H1 (cell line): Measurements from ENCODE around the gene COLQ. TPM values are rescaled to one million over a fixed set of nuclear protein-coding genes. Genes with fewer than 3 reads are reported as not detected.
A peak's percentile ranks its signal among the peaks of the same experiment; 100 is the strongest.

Experiments used
- CTCF ChIA-PET: fragments of 300-600 bp; sonication (Branson Sonifier 250); formaldehyde crosslinking; loops from one replicate; lab custom pipeline; 2021; ENCODE audit not compliant: partially characterized antibody; lab: Charles Lee
- POLR2A ChIA-PET: fragments of 300-600 bp; sonication (Branson Sonifier 250); formaldehyde crosslinking; loops from one replicate; lab custom pipeline; 2021; ENCODE audit warnings: inconsistent platforms; ENCODE audit not compliant: partially characterized antibody; lab: Charles Lee
- DNase-seq, 2 experiments: peaks; one replicate each; pipeline versions ENCODE4 v3.0.0 to v3.0.0-alpha.2; 2010 to 2022; ENCODE audit warnings: low spot score in 2 of 2, low read depth in 1 of 2, mixed read lengths in 1 of 2
- FAIRE-seq: peaks from 2 replicates; lab custom pipeline; 2011; peaks lifted over from hg19 to GRCh38; lab: Jason Lieb, UNC
- H2AFZ ChIP-seq: 2 replicates; pipeline ENCODE4 v1.8.1; 2012; ENCODE audit warnings: low read length, inconsistent platforms
- H2AK5ac ChIP-seq: 2 replicates; pipeline ENCODE4 v1.6.1; 2013; ENCODE audit warnings: low read depth, low read length
- H2BK120ac ChIP-seq: replicated peaks from 2 replicates; pipeline ENCODE3; 2013; ENCODE audit warnings: low read depth, low read length, inconsistent platforms
- H2BK12ac ChIP-seq: 2 replicates; pipeline ENCODE4 v1.6.1; 2013; ENCODE audit warnings: low read depth, low read length
- H2BK15ac ChIP-seq: 2 replicates; pipeline ENCODE4 v1.6.1; 2013; ENCODE audit warnings: low read length
- H2BK20ac ChIP-seq: 2 replicates; pipeline ENCODE4 v1.6.1; 2013; ENCODE audit warnings: low read length
- H2BK5ac ChIP-seq: 2 replicates; pipeline ENCODE4 v1.6.1; 2013; ENCODE audit warnings: low read depth, low read length
- H3K14ac ChIP-seq: 2 replicates; pipeline ENCODE4 v1.6.1; 2013; ENCODE audit warnings: inconsistent platforms; ENCODE audit not compliant: insufficient read length
- H3K18ac ChIP-seq: 2 replicates; pipeline ENCODE4 v1.6.1; 2013; ENCODE audit warnings: low read length; ENCODE audit errors: extremely low read depth
- H3K23ac ChIP-seq: 2 replicates; pipeline ENCODE4 v1.6.1; 2013; ENCODE audit warnings: inconsistent platforms; ENCODE audit not compliant: insufficient read length
- H3K23me2 ChIP-seq: 2 replicates; pipeline ENCODE4 v1.6.1; 2013; ENCODE audit warnings: low read depth, low read length
- H3K27ac ChIP-seq: 2 replicates; pipeline ENCODE4 v1.6.1; 2011; ENCODE audit warnings: low read depth, low read length, inconsistent platforms
- H3K27me3 ChIP-seq, 4 experiments: replicated peaks in 1 of 4; 1 replicate in 1 of 4; 2 replicates in 3 of 4; pipeline versions ENCODE4 v1.6.1 to v1.8.1; 2011 to 2013; ENCODE audit warnings: low read length in 3 of 4, mild to moderate bottlenecking in 3 of 4, inconsistent platforms in 2 of 4, mixed read lengths in 2 of 4, moderate library complexity in 1 of 4; ENCODE audit not compliant: control insufficient read depth in 3 of 4, insufficient read depth in 3 of 4; ENCODE audit errors: extremely low read depth in 1 of 4
- H3K36me3 ChIP-seq, 4 experiments: 2 replicates each; pipeline versions ENCODE4 v1.6.1 to v1.8.1; 2011 to 2013; ENCODE audit warnings: mild to moderate bottlenecking in 4 of 4, low read length in 3 of 4, moderate library complexity in 2 of 4, control low read depth in 1 of 4, inconsistent platforms in 1 of 4; ENCODE audit not compliant: insufficient read depth in 4 of 4, control insufficient read depth in 2 of 4
- H3K4ac ChIP-seq: replicated peaks from 2 replicates; pipeline ENCODE3; 2013; ENCODE audit warnings: low read length, low read depth, mixed read lengths, inconsistent platforms; ENCODE audit not compliant: insufficient read length
- H3K4me1 ChIP-seq, 4 experiments: replicated peaks in 1 of 4; 1 replicate in 1 of 4; 2 replicates in 3 of 4; pipeline versions ENCODE4 v1.6.1 to v1.8.1; 2011 to 2013; ENCODE audit warnings: low read length in 3 of 4, inconsistent platforms in 2 of 4, mixed read lengths in 1 of 4; ENCODE audit not compliant: insufficient read depth in 4 of 4, control insufficient read depth in 3 of 4
- H3K4me2 ChIP-seq, 2 experiments: 2 replicates each; pipeline versions ENCODE4 v1.6.1 to v1.8.1; 2011 to 2013; ENCODE audit warnings: low read depth in 2 of 2, low read length in 2 of 2, control low read depth in 1 of 2, inconsistent platforms in 1 of 2, mild to moderate bottlenecking in 1 of 2; ENCODE audit not compliant: insufficient read depth in 1 of 2
- H3K4me3 ChIP-seq, 4 experiments: fragments of 200-600, 300-600 bp in 1 of 4; sonication (generic), shearing (Covaris generic), sonication (Bioruptor Twin) in 1 of 4; 2 replicates each; pipeline versions ENCODE4 v1.5.1 to v1.8.1; 2011 to 2016; ENCODE audit warnings: low read length in 4 of 4, low read depth in 3 of 4, control low read depth in 2 of 4, inconsistent platforms in 2 of 4, mild to moderate bottlenecking in 2 of 4, mixed read lengths in 1 of 4, moderate library complexity in 1 of 4; ENCODE audit not compliant: insufficient read depth in 2 of 4; ENCODE audit errors: extremely low read depth in 1 of 4
- H3K56ac ChIP-seq: replicated peaks from 2 replicates; pipeline ENCODE3; 2013; ENCODE audit warnings: low read depth, mild to moderate bottlenecking, mixed read lengths, low read length, inconsistent platforms; ENCODE audit not compliant: insufficient read length
- H3K79me1 ChIP-seq: 2 replicates; pipeline ENCODE4 v1.6.1; 2013; ENCODE audit warnings: low read depth, low read length, control low read depth
- H3K79me2 ChIP-seq, 2 experiments: 2 replicates each; pipeline versions ENCODE4 v1.6.1 to v1.8.1; 2012 to 2013; ENCODE audit warnings: low read length in 2 of 2, mild to moderate bottlenecking in 2 of 2, inconsistent platforms in 1 of 2; ENCODE audit not compliant: insufficient read depth in 2 of 2, control insufficient read depth in 1 of 2
- H3K9ac ChIP-seq, 4 experiments: replicated peaks in 1 of 4; 1 replicate in 1 of 4; 2 replicates in 3 of 4; pipeline versions ENCODE4 v1.6.1 to v1.8.1; 2011 to 2013; ENCODE audit warnings: low read depth in 3 of 4, low read length in 3 of 4, control low read depth in 2 of 4, mild to moderate bottlenecking in 2 of 4, moderate library complexity in 2 of 4, inconsistent platforms in 1 of 4; ENCODE audit errors: extremely low read depth in 1 of 4
- H3K9me3 ChIP-seq, 2 experiments: 2 replicates each; pipeline versions ENCODE4 v1.6.1 to v1.8.1; 2012 to 2013; ENCODE audit warnings: mild to moderate bottlenecking in 2 of 2, moderate library complexity in 2 of 2, control low read depth in 1 of 2, inconsistent platforms in 1 of 2, low read depth in 1 of 2, low read length in 1 of 2, mixed read lengths in 1 of 2; ENCODE audit not compliant: insufficient read depth in 2 of 2
- H4K20me1 ChIP-seq, 2 experiments: replicated peaks in 1 of 2; 2 replicates each; pipeline versions ENCODE3 to v1.8.1; 2011 to 2013; ENCODE audit warnings: inconsistent platforms in 2 of 2, low read length in 2 of 2, mild to moderate bottlenecking in 1 of 2; ENCODE audit not compliant: insufficient read depth in 2 of 2, control insufficient read depth in 1 of 2
- H4K5ac ChIP-seq: 2 replicates; pipeline ENCODE4 v1.6.1; 2013; ENCODE audit warnings: low read length, low read depth, mixed read lengths, inconsistent platforms; ENCODE audit not compliant: insufficient read length
- H4K8ac ChIP-seq: 2 replicates; pipeline ENCODE4 v1.8.0; 2013; ENCODE audit warnings: mild to moderate bottlenecking, moderate library complexity, low read length, inconsistent platforms; ENCODE audit not compliant: insufficient read depth; ENCODE audit errors: extremely low read depth
- H4K91ac ChIP-seq: replicated peaks from 2 replicates; pipeline ENCODE3; 2013; ENCODE audit warnings: low read length, mixed read lengths, inconsistent platforms; ENCODE audit not compliant: insufficient read length
- ASH2L ChIP-seq: fragments of 200-600, 300-600 bp; sonication (generic); IDR thresholded peaks from one replicate; pipeline ENCODE4 v1.7.1; 2017; ENCODE audit warnings: low read length
- BACH1 ChIP-seq: IDR thresholded peaks from 2 replicates; pipeline ENCODE4 v1.6.1; 2012; ENCODE audit warnings: low read length, improper control_type of control experiment
- RBBP5 ChIP-seq: IDR thresholded peaks from 2 replicates; pipeline ENCODE4 v1.7.1; 2012; ENCODE audit warnings: low read depth, mild to moderate bottlenecking, inconsistent platforms, low read length, moderate library complexity, borderline replicate concordance
- WGBS, 2 experiments: shearing (Covaris generic) in 1 of 2; methylation state at CpG; one replicate each; pipeline versions ENCODE4 v1.1.6 to v1.1.7; 2013 to 2015; ENCODE audit warnings: low lambda C conversion rate in 2 of 2, mixed read lengths in 2 of 2, inconsistent platforms in 1 of 2, low coverage in 1 of 2, missing lambda C conversion rate in 1 of 2; ENCODE audit not compliant: insufficient replicate concordance in 2 of 2, insufficient coverage in 1 of 2, insufficient read length in 1 of 2; ENCODE audit errors: extremely low coverage in 1 of 2, missing lambda C conversion rate in 1 of 2; 5-methylcytosine and 5-hydroxymethylcytosine counted together
- polyA plus RNA-seq, 7 experiments: library from polyadenylated mRNA; depleted of rRNA in 3 of 7; stranded (reverse) in 5 of 7; unstranded in 2 of 7; fragments of >200 nt in 5 of 7; fragments of 200-250 nt in 2 of 7; gene quantifications; 1 replicate in 5 of 7; 2 replicates in 1 of 7; 4 replicates in 1 of 7; pipeline versions ENCODE4 v1.2.1 to v1.2.3, GENCODE V29; 2011 to 2013; ENCODE audit warnings: missing spikeins in 2 of 7, mixed read lengths in 2 of 7
- total RNA-seq: library from RNA; stranded (reverse); fragmentation: NEBNext Ultra II Directional; extraction: Animal tissue kit (Norgen Biotek cat#: 25700); gene quantifications from 2 replicates; pipeline ENCODE4 v1.2.1, GENCODE V29; 2021

The COLQ gene
- total and polyA plus RNA-seq, 2 of the 8 experiments (the other 6 are each of a cell fraction or from before 2014, with no cell fraction given) = 1.5 to 1.9 TPM

DNA sequence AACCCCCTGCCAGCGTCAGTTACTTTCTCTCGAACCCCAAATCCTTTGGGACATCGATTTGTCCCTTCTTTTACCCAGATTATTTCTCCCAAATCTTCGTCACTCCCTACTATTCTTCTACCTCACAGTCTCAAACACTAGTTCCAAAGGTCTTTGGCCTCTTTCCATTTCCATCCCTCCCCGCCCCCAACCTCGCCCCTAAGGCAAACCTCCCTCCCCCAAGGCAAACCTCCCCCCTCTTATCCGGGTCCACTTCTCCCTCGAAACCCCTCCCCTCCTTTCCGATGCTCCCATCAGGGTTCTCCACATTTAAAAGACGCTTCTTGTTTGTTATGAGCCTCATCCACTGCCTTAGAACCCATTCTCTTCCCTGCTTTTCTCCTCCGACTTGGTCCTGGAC lies 93.5 kb downstream of the COLQ start:
- Histone ChIP-seq H2BK120ac (no peak overlapping the region), H3K4me1 (peaks cover 0 to 7% (median 4%) of the 10 kb centered on the region in 4 experiments; a peak in 5 of 7 replicates), H4K91ac (no peak overlapping the region), H2BK15ac (no peak overlapping the region), H2AK5ac (no peak overlapping the region), H2BK12ac (no peak overlapping the region), H3K4me2 (peak overlapping the region; percentile 77 to 80), H2BK20ac (no peak overlapping the region), H3K79me2 (peaks cover 11 to 51% of the 10 kb centered on the region in 2 experiments), H2BK5ac (peak overlapping the region; percentile 89; the same call in 1 of the 2 replicates), H3K23me2 (peaks cover 3% of the 10 kb centered on the region), H3K4ac (no peak overlapping the region), H3K9me3 (no peaks in the 10 kb centered on the region), H3K27ac (no peak overlapping the region), H4K8ac (peak overlapping the region; percentile 96; the same call in 1 of the 2 replicates), H3K79me1 (peaks cover 2% of the 10 kb centered on the region; the same call in 1 of the 2 replicates), H4K20me1 (no peaks in the 10 kb centered on the region), H3K4me3 (peak overlapping the region; percentile 79 to 99 (median 96)), H3K23ac (no peak overlapping the region), H3K27me3 (no peaks in the 10 kb centered on the region), H3K18ac (no peak overlapping the region), H3K14ac (no peak overlapping the region), H3K36me3 (peaks cover 7 to 45% (median 15%) of the 10 kb centered on the region in 4 experiments; a peak in 7 of 8 replicates), H3K56ac (no peak overlapping the region), H4K5ac (no peak overlapping the region), H3K9ac (peak overlapping the region; percentile 72 to 94 (median 91)), H2AFZ (0 out of 2 replicates have a peak overlapping the region, but pooled peaks have one; percentile 99)
- 10% methylated on average over 8 of the region's 11 CpGs; no CpG with 5 or more reads in 1 of the 2 experiments for WGBS, 2 experiments
- FAIRE-seq (no peak), DNase-seq (no peak)
- POLR2A ChIA-PET = interaction anchor here (1.0 kb wide), 1 partner anchor 142 kb away, joined by 4 read pairs; no protein-coding TSS in a partner anchor
- CTCF ChIA-PET = interaction anchor here (0.8 to 2.2 kb wide), 2 partner anchors 95 to 337 kb away, joined by 3 to 6 read pairs; partner anchors contain the start of gene SH3BP5
- TF ChIP-seq RBBP5 = no peak
- TF ChIP-seq ASH2L = no peak
- TF ChIP-seq BACH1 = no peak
